OCI-LY7 (cell line): ENCODE results near the gene AGAP3. TPM values are rescaled to one million over a fixed set of nuclear protein-coding genes. Genes with fewer than 3 reads are reported as not detected.

Experiments used
- BruUV-seq: library from RNA; stranded (reverse); fragments of 400-500 nt; replicated peaks from 2 replicates; lab custom pipeline; 2021; lab: Mats Ljungman, UMichigan
- CTCF ChIA-PET: fragments of 300-600 bp; sonication (Branson Sonifier 250); formaldehyde crosslinking; loops from one replicate; lab custom pipeline; 2022; ENCODE audit warnings: antibody characterized with exemption; ENCODE audit not compliant: unreplicated experiment; lab: Charles Lee
- POLR2A ChIA-PET: fragments of 300-600 bp; sonication (Branson Sonifier 250); formaldehyde crosslinking; loops from one replicate; lab custom pipeline; 2022; ENCODE audit warnings: antibody characterized with exemption; lab: Charles Lee
- DNase-seq: peaks from one replicate; pipeline ENCODE4 v3.0.0-alpha.2; 2015; ENCODE audit warnings: low spot score
- H2AFZ ChIP-seq: fragments of 200-600 bp; sonication (generic), shearing (Covaris generic); 2 replicates; pipeline ENCODE4 v1.6.1; 2014; ENCODE audit warnings: mild to moderate bottlenecking, antibody characterized with exemption, low read length, moderate library complexity
- H3K27ac ChIP-seq: fragments of 200-600 bp; sonication (generic); 2 replicates; pipeline ENCODE4 v1.5.1; 2014; ENCODE audit warnings: mixed run types, low read depth, mild to moderate bottlenecking, moderate library complexity, low read length, inconsistent platforms; ENCODE audit not compliant: poor library complexity, severe bottlenecking
- H3K36me3 ChIP-seq: fragments of 200-600 bp; sonication (generic); 2 replicates; pipeline ENCODE4 v1.6.1; 2014; ENCODE audit warnings: mild to moderate bottlenecking, antibody characterized with exemption, low read length, moderate library complexity, mixed read lengths; ENCODE audit not compliant: insufficient read depth
- H3K4me1 ChIP-seq: fragments of 200-600 bp; sonication (generic); 2 replicates; pipeline ENCODE4 v1.5.1; 2014; ENCODE audit warnings: mild to moderate bottlenecking, low read length; ENCODE audit not compliant: insufficient read depth, poor library complexity, severe bottlenecking
- H3K4me2 ChIP-seq: fragments of 200-600 bp; sonication (generic); 2 replicates; pipeline ENCODE4 v1.6.1; 2014; ENCODE audit warnings: mild to moderate bottlenecking, low read length
- H3K4me3 ChIP-seq: fragments of 200-600 bp; sonication (generic); 2 replicates; pipeline ENCODE4 v1.5.1; 2014; ENCODE audit warnings: mild to moderate bottlenecking, low read depth, low read length; ENCODE audit not compliant: poor library complexity, severe bottlenecking
- H3K79me2 ChIP-seq: fragments of 200-600 bp; sonication (generic); 2 replicates; pipeline ENCODE4 v1.6.1; 2016; ENCODE audit warnings: low read depth, mild to moderate bottlenecking, low read length, moderate library complexity, mixed read lengths; ENCODE audit not compliant: insufficient read depth
- H3K9me2 ChIP-seq: fragments of 200-600 bp; sonication (generic); 2 replicates; pipeline ENCODE4 v1.6.1; 2016; ENCODE audit warnings: mild to moderate bottlenecking, low read length, mixed read lengths; ENCODE audit not compliant: insufficient read depth
- H3K9me3 ChIP-seq: fragments of 200-600 bp; sonication (generic); 2 replicates; pipeline ENCODE4 v1.6.1; 2014; ENCODE audit warnings: mild to moderate bottlenecking, mixed run types, low read length, mixed read lengths
- H4K20me1 ChIP-seq: fragments of 200-600 bp; sonication (generic); 2 replicates; pipeline ENCODE4 v1.6.1; 2014; ENCODE audit warnings: mild to moderate bottlenecking, antibody characterized with exemption, low read length, moderate library complexity, mixed read lengths; ENCODE audit not compliant: insufficient read depth
- CTCF ChIP-seq: fragments of 200-600 bp; sonication (generic); conservative IDR thresholded peaks from 2 replicates; pipeline ENCODE4 v1.5.1; 2014; ENCODE audit warnings: mild to moderate bottlenecking, antibody characterized with exemption, low read length, moderate library complexity, mixed read lengths
- EZH2phosphoT487 ChIP-seq: fragments of 200-600 bp; sonication (generic); IDR thresholded peaks from 2 replicates; pipeline ENCODE4 v1.6.1; 2018; ENCODE audit warnings: low read depth, borderline replicate concordance, mild to moderate bottlenecking, mixed run types, antibody characterized with exemption, low read length, moderate library complexity, mixed read lengths
- intact Hi-C: fragments of 100-400 bp; cut with micrococcal nuclease; formaldehyde crosslinking; loops from one replicate; pipeline ENCODE4 v1.10.0; 2022; ENCODE audit not compliant: unreplicated experiment
- total RNA-seq, 2 experiments: library from RNA; depleted of rRNA in 1 of 2; stranded (reverse); fragments of >200 nt in 1 of 2; shearing (Covaris generic) in 1 of 2; gene quantifications; 2 replicates each; pipeline ENCODE4 v1.2.3, GENCODE V29; 2014 to 2022

Gene AGAP3
- total RNA-seq, 2 experiments from 2014 or later = 4.8 to 30.9 TPM

GRCh38 chr7:151095123-151095797, 9.0 kb downstream of the AGAP3 start:
- H3K9me2 ChIP-seq = no peaks in the 10 kb centered on the region
- peaks cover 3% of the 10 kb centered on the region for H3K4me1 ChIP-seq
- H3K9me3 ChIP-seq = no peaks in the 10 kb centered on the region
- no peak overlapping the region for H3K4me3 ChIP-seq
- no peaks in the 10 kb centered on the region for H3K36me3 ChIP-seq
- no TSS peak for BruUV-seq
- H4K20me1 ChIP-seq = no peaks in the 10 kb centered on the region
- no peak overlapping the region for H2AFZ ChIP-seq
- H3K4me2 ChIP-seq = no peak overlapping the region
- CTCF ChIA-PET = interaction anchor here (0.7 kb wide), 1 partner anchor 16 kb away, joined by 13 read pairs; no protein-coding TSS in a partner anchor
- H3K79me2 ChIP-seq = no peaks in the 10 kb centered on the region
- H3K27ac ChIP-seq = no peak overlapping the region
- DNase-seq = no peak
- POLR2A ChIA-PET = interaction anchor here (0.6 to 0.8 kb wide), 6 partner anchors 8 to 173 kb away, joined by 3 to 5 read pairs (median 4); partner anchors contain the start of gene FASTK
- intact Hi-C loops = loop anchor here (10.0 kb wide), 1 partner anchor 60 kb away; no protein-coding TSS in a partner anchor
- no peak for TF ChIP-seq EZH2phosphoT487
- no peak for TF ChIP-seq CTCF

GRCh38 chr7:151095828-151096475, 9.7 kb downstream of the AGAP3 start:
- TF ChIP-seq EZH2phosphoT487 = no peak
- TF ChIP-seq CTCF = no peak
- Histone ChIP-seq H3K36me3 (no peaks in the 10 kb centered on the region), H3K9me2 (no peaks in the 10 kb centered on the region), H3K4me2 (no peak overlapping the region), H3K4me1 (peaks cover 3% of the 10 kb centered on the region), H2AFZ (no peak overlapping the region), H4K20me1 (no peaks in the 10 kb centered on the region), H3K27ac (no peak overlapping the region), H3K9me3 (no peaks in the 10 kb centered on the region), H3K4me3 (no peak overlapping the region), H3K79me2 (no peaks in the 10 kb centered on the region)
- no peak for DNase-seq
- ChIA-PET CTCF (no interaction called here), POLR2A (interaction anchor here (0.8 kb wide), 1 partner anchor 173 kb away, joined by 5 read pairs; no protein-coding TSS in a partner anchor)
- BruUV-seq = no TSS peak
- intact Hi-C loops = loop anchor here (10.0 kb wide), 1 partner anchor 59 kb away; no protein-coding TSS in a partner anchor
